H1 (cell line): ENCODE data around the gene BABAM2. TPM values are rescaled to one million over a fixed set of nuclear protein-coding genes. Genes with fewer than 3 reads are reported as not detected.

ENCODE experiments used
- CTCF ChIA-PET: fragments of 300-600 bp; sonication (Branson Sonifier 250); formaldehyde crosslinking; loops from one replicate; lab custom pipeline; 2021; ENCODE audit not compliant: partially characterized antibody; lab: Charles Lee
- POLR2A ChIA-PET: fragments of 300-600 bp; sonication (Branson Sonifier 250); formaldehyde crosslinking; loops from one replicate; lab custom pipeline; 2021; ENCODE audit warnings: inconsistent platforms; ENCODE audit not compliant: partially characterized antibody; lab: Charles Lee
- DNase-seq, 2 experiments: peaks; one replicate each; pipeline versions ENCODE4 v3.0.0 to v3.0.0-alpha.2; 2010 to 2022; ENCODE audit warnings: low spot score in 2 of 2, low read depth in 1 of 2, mixed read lengths in 1 of 2
- FAIRE-seq: peaks from 2 replicates; lab custom pipeline; 2011; peaks lifted over from hg19 to GRCh38; lab: Jason Lieb, UNC
- H2AFZ ChIP-seq: 2 replicates; pipeline ENCODE4 v1.8.1; 2012; ENCODE audit warnings: low read length, inconsistent platforms
- H2AK5ac ChIP-seq: 2 replicates; pipeline ENCODE4 v1.6.1; 2013; ENCODE audit warnings: low read depth, low read length
- H2BK120ac ChIP-seq: replicated peaks from 2 replicates; pipeline ENCODE3; 2013; ENCODE audit warnings: low read depth, low read length, inconsistent platforms
- H2BK12ac ChIP-seq: 2 replicates; pipeline ENCODE4 v1.6.1; 2013; ENCODE audit warnings: low read depth, low read length
- H2BK15ac ChIP-seq: 2 replicates; pipeline ENCODE4 v1.6.1; 2013; ENCODE audit warnings: low read length
- H2BK20ac ChIP-seq: 2 replicates; pipeline ENCODE4 v1.6.1; 2013; ENCODE audit warnings: low read length
- H2BK5ac ChIP-seq: 2 replicates; pipeline ENCODE4 v1.6.1; 2013; ENCODE audit warnings: low read depth, low read length
- H3K14ac ChIP-seq: 2 replicates; pipeline ENCODE4 v1.6.1; 2013; ENCODE audit warnings: inconsistent platforms; ENCODE audit not compliant: insufficient read length
- H3K18ac ChIP-seq: 2 replicates; pipeline ENCODE4 v1.6.1; 2013; ENCODE audit warnings: low read length; ENCODE audit errors: extremely low read depth
- H3K23ac ChIP-seq: 2 replicates; pipeline ENCODE4 v1.6.1; 2013; ENCODE audit warnings: inconsistent platforms; ENCODE audit not compliant: insufficient read length
- H3K23me2 ChIP-seq: 2 replicates; pipeline ENCODE4 v1.6.1; 2013; ENCODE audit warnings: low read depth, low read length
- H3K27ac ChIP-seq: 2 replicates; pipeline ENCODE4 v1.6.1; 2011; ENCODE audit warnings: low read depth, low read length, inconsistent platforms
- H3K27me3 ChIP-seq, 4 experiments: replicated peaks in 1 of 4; 1 replicate in 1 of 4; 2 replicates in 3 of 4; pipeline versions ENCODE4 v1.6.1 to v1.8.1; 2011 to 2013; ENCODE audit warnings: low read length in 3 of 4, mild to moderate bottlenecking in 3 of 4, inconsistent platforms in 2 of 4, mixed read lengths in 2 of 4, moderate library complexity in 1 of 4; ENCODE audit not compliant: control insufficient read depth in 3 of 4, insufficient read depth in 3 of 4; ENCODE audit errors: extremely low read depth in 1 of 4
- H3K36me3 ChIP-seq, 4 experiments: 2 replicates each; pipeline versions ENCODE4 v1.6.1 to v1.8.1; 2011 to 2013; ENCODE audit warnings: mild to moderate bottlenecking in 4 of 4, low read length in 3 of 4, moderate library complexity in 2 of 4, control low read depth in 1 of 4, inconsistent platforms in 1 of 4; ENCODE audit not compliant: insufficient read depth in 4 of 4, control insufficient read depth in 2 of 4
- H3K4ac ChIP-seq: replicated peaks from 2 replicates; pipeline ENCODE3; 2013; ENCODE audit warnings: low read length, low read depth, mixed read lengths, inconsistent platforms; ENCODE audit not compliant: insufficient read length
- H3K4me1 ChIP-seq, 4 experiments: replicated peaks in 1 of 4; 1 replicate in 1 of 4; 2 replicates in 3 of 4; pipeline versions ENCODE4 v1.6.1 to v1.8.1; 2011 to 2013; ENCODE audit warnings: low read length in 3 of 4, inconsistent platforms in 2 of 4, mixed read lengths in 1 of 4; ENCODE audit not compliant: insufficient read depth in 4 of 4, control insufficient read depth in 3 of 4
- H3K4me2 ChIP-seq, 2 experiments: 2 replicates each; pipeline versions ENCODE4 v1.6.1 to v1.8.1; 2011 to 2013; ENCODE audit warnings: low read depth in 2 of 2, low read length in 2 of 2, control low read depth in 1 of 2, inconsistent platforms in 1 of 2, mild to moderate bottlenecking in 1 of 2; ENCODE audit not compliant: insufficient read depth in 1 of 2
- H3K4me3 ChIP-seq, 4 experiments: fragments of 200-600, 300-600 bp in 1 of 4; sonication (generic), shearing (Covaris generic), sonication (Bioruptor Twin) in 1 of 4; 2 replicates each; pipeline versions ENCODE4 v1.5.1 to v1.8.1; 2011 to 2016; ENCODE audit warnings: low read length in 4 of 4, low read depth in 3 of 4, control low read depth in 2 of 4, inconsistent platforms in 2 of 4, mild to moderate bottlenecking in 2 of 4, mixed read lengths in 1 of 4, moderate library complexity in 1 of 4; ENCODE audit not compliant: insufficient read depth in 2 of 4; ENCODE audit errors: extremely low read depth in 1 of 4
- H3K56ac ChIP-seq: replicated peaks from 2 replicates; pipeline ENCODE3; 2013; ENCODE audit warnings: low read depth, mild to moderate bottlenecking, mixed read lengths, low read length, inconsistent platforms; ENCODE audit not compliant: insufficient read length
- H3K79me1 ChIP-seq: 2 replicates; pipeline ENCODE4 v1.6.1; 2013; ENCODE audit warnings: low read depth, low read length, control low read depth
- H3K79me2 ChIP-seq, 2 experiments: 2 replicates each; pipeline versions ENCODE4 v1.6.1 to v1.8.1; 2012 to 2013; ENCODE audit warnings: low read length in 2 of 2, mild to moderate bottlenecking in 2 of 2, inconsistent platforms in 1 of 2; ENCODE audit not compliant: insufficient read depth in 2 of 2, control insufficient read depth in 1 of 2
- H3K9ac ChIP-seq, 4 experiments: replicated peaks in 1 of 4; 1 replicate in 1 of 4; 2 replicates in 3 of 4; pipeline versions ENCODE4 v1.6.1 to v1.8.1; 2011 to 2013; ENCODE audit warnings: low read depth in 3 of 4, low read length in 3 of 4, control low read depth in 2 of 4, mild to moderate bottlenecking in 2 of 4, moderate library complexity in 2 of 4, inconsistent platforms in 1 of 4; ENCODE audit errors: extremely low read depth in 1 of 4
- H3K9me3 ChIP-seq, 2 experiments: 2 replicates each; pipeline versions ENCODE4 v1.6.1 to v1.8.1; 2012 to 2013; ENCODE audit warnings: mild to moderate bottlenecking in 2 of 2, moderate library complexity in 2 of 2, control low read depth in 1 of 2, inconsistent platforms in 1 of 2, low read depth in 1 of 2, low read length in 1 of 2, mixed read lengths in 1 of 2; ENCODE audit not compliant: insufficient read depth in 2 of 2
- H4K20me1 ChIP-seq, 2 experiments: replicated peaks in 1 of 2; 2 replicates each; pipeline versions ENCODE3 to v1.8.1; 2011 to 2013; ENCODE audit warnings: inconsistent platforms in 2 of 2, low read length in 2 of 2, mild to moderate bottlenecking in 1 of 2; ENCODE audit not compliant: insufficient read depth in 2 of 2, control insufficient read depth in 1 of 2
- H4K5ac ChIP-seq: 2 replicates; pipeline ENCODE4 v1.6.1; 2013; ENCODE audit warnings: low read length, low read depth, mixed read lengths, inconsistent platforms; ENCODE audit not compliant: insufficient read length
- H4K8ac ChIP-seq: 2 replicates; pipeline ENCODE4 v1.8.0; 2013; ENCODE audit warnings: mild to moderate bottlenecking, moderate library complexity, low read length, inconsistent platforms; ENCODE audit not compliant: insufficient read depth; ENCODE audit errors: extremely low read depth
- H4K91ac ChIP-seq: replicated peaks from 2 replicates; pipeline ENCODE3; 2013; ENCODE audit warnings: low read length, mixed read lengths, inconsistent platforms; ENCODE audit not compliant: insufficient read length
- ATF3 ChIP-seq: IDR thresholded peaks from 2 replicates; pipeline ENCODE4 v1.6.1; 2011; ENCODE audit warnings: low read depth, mild to moderate bottlenecking, low read length; ENCODE audit not compliant: insufficient read depth
- BCL11A ChIP-seq, 2 experiments: IDR thresholded peaks; one replicate each; pipeline ENCODE4 v1.6.1; 2011; ENCODE audit warnings: low read depth in 2 of 2, low read length in 2 of 2, mild to moderate bottlenecking in 2 of 2
- CTCF ChIP-seq, 3 experiments: IDR thresholded peaks; 1 replicate in 2 of 3; 2 replicates in 1 of 3; pipeline versions ENCODE4 v1.5.1 to v1.6.1; 2011; ENCODE audit warnings: low read length in 3 of 3, mild to moderate bottlenecking in 3 of 3, inconsistent platforms in 2 of 3, low read depth in 1 of 3, moderate library complexity in 1 of 3; ENCODE audit not compliant: insufficient read depth in 1 of 3; ENCODE audit errors: control extremely low read depth in 1 of 3
- EGR1 ChIP-seq: IDR thresholded peaks from 2 replicates; pipeline ENCODE4 v1.6.1; 2011; ENCODE audit warnings: low read depth, low read length, borderline replicate concordance
- EP300 ChIP-seq, 2 experiments: IDR thresholded peaks; 1 replicate in 1 of 2; 2 replicates in 1 of 2; pipeline ENCODE4 v1.6.1; 2011 to 2012; ENCODE audit warnings: low read depth in 2 of 2, low read length in 2 of 2, mild to moderate bottlenecking in 2 of 2, borderline replicate concordance in 1 of 2, inconsistent platforms in 1 of 2, moderate library complexity in 1 of 2
- EZH2 ChIP-seq: fragments of 200-600 bp; sonication (generic); IDR thresholded peaks from 2 replicates; pipeline ENCODE4 v1.7.1; 2012; ENCODE audit warnings: low read depth, mild to moderate bottlenecking, moderate library complexity, low read length, inconsistent platforms; ENCODE audit not compliant: severe bottlenecking
- POLR2AphosphoS5 ChIP-seq: IDR thresholded peaks from 2 replicates; pipeline ENCODE4 v1.6.1; 2011; ENCODE audit warnings: low read depth, low read length
- TBP ChIP-seq: IDR thresholded peaks from 2 replicates; pipeline ENCODE4 v1.6.1; 2011; ENCODE audit warnings: low read depth, low read length, improper control_type of control experiment
- YY1 ChIP-seq: IDR thresholded peaks from 2 replicates; pipeline ENCODE4 v1.6.1; 2011; ENCODE audit warnings: low read depth, mild to moderate bottlenecking, low read length
- WGBS, 2 experiments: shearing (Covaris generic) in 1 of 2; methylation state at CpG; one replicate each; pipeline versions ENCODE4 v1.1.6 to v1.1.7; 2013 to 2015; ENCODE audit warnings: low lambda C conversion rate in 2 of 2, mixed read lengths in 2 of 2, inconsistent platforms in 1 of 2, low coverage in 1 of 2, missing lambda C conversion rate in 1 of 2; ENCODE audit not compliant: insufficient replicate concordance in 2 of 2, insufficient coverage in 1 of 2, insufficient read length in 1 of 2; ENCODE audit errors: extremely low coverage in 1 of 2, missing lambda C conversion rate in 1 of 2; 5-methylcytosine and 5-hydroxymethylcytosine counted together
- polyA plus RNA-seq, 7 experiments: library from polyadenylated mRNA; depleted of rRNA in 3 of 7; stranded (reverse) in 5 of 7; unstranded in 2 of 7; fragments of >200 nt in 5 of 7; fragments of 200-250 nt in 2 of 7; gene quantifications; 1 replicate in 5 of 7; 2 replicates in 1 of 7; 4 replicates in 1 of 7; pipeline versions ENCODE4 v1.2.1 to v1.2.3, GENCODE V29; 2011 to 2013; ENCODE audit warnings: missing spikeins in 2 of 7, mixed read lengths in 2 of 7
- total RNA-seq: library from RNA; stranded (reverse); fragmentation: NEBNext Ultra II Directional; extraction: Animal tissue kit (Norgen Biotek cat#: 25700); gene quantifications from 2 replicates; pipeline ENCODE4 v1.2.1, GENCODE V29; 2021

Gene BABAM2
- total and polyA plus RNA-seq, 2 of the 8 experiments (the other 6 are each of a cell fraction or from before 2014, with no cell fraction given) = 15.8 to 20.9 TPM

GRCh38 chr2:28128281-28128950, 237.9 kb downstream of the BABAM2 start:
- H3K4me1 ChIP-seq = no peaks in the 10 kb centered on the region
- no peaks in the 10 kb centered on the region for H3K79me2 ChIP-seq
- DNase-seq (no peak), FAIRE-seq (no peak)
- no peak overlapping the region for H4K91ac ChIP-seq
- H3K4ac ChIP-seq = no peak overlapping the region
- H4K5ac ChIP-seq = no peak overlapping the region
- H3K9me3 ChIP-seq = no peaks in the 10 kb centered on the region
- no peak overlapping the region for H2BK15ac ChIP-seq
- H3K36me3 ChIP-seq = no peaks in the 10 kb centered on the region
- no peak overlapping the region for H3K14ac ChIP-seq
- H2BK20ac ChIP-seq = no peak overlapping the region
- no peak overlapping the region for H2AK5ac ChIP-seq
- 80% methylated on average over 2 of the region's 2 CpGs; no CpG with 5 or more reads in 1 of the 2 experiments for WGBS, 2 experiments
- no peak overlapping the region for H2BK5ac ChIP-seq
- no peaks in the 10 kb centered on the region for H3K79me1 ChIP-seq
- H3K18ac ChIP-seq = no peak overlapping the region
- no peak overlapping the region for H2AFZ ChIP-seq
- H4K20me1 ChIP-seq = no peaks in the 10 kb centered on the region
- POLR2A ChIA-PET = no interaction called here
- no peak overlapping the region for H3K4me2 ChIP-seq
- H3K4me3 ChIP-seq = no peak overlapping the region
- CTCF ChIA-PET = interaction anchor here (2.3 kb wide), 1 partner anchor 405 kb away, joined by 5 read pairs; no protein-coding TSS in a partner anchor
- H3K56ac ChIP-seq = no peak overlapping the region
- no peak overlapping the region for H3K23ac ChIP-seq
- no peak overlapping the region for H3K27ac ChIP-seq
- no peak overlapping the region for H3K9ac ChIP-seq
- H3K23me2 ChIP-seq = no peaks in the 10 kb centered on the region
- H4K8ac ChIP-seq = no peak overlapping the region
- no peaks in the 10 kb centered on the region for H3K27me3 ChIP-seq
- H2BK12ac ChIP-seq = no peak overlapping the region
- no peak overlapping the region for H2BK120ac ChIP-seq
- TF ChIP-seq BCL11A (IDR thresholded peaks at IDR 0.05; ENCODE audit: low read depth in 2 of 2, low read length in 2 of 2) = no peak
- no peak for TF ChIP-seq EP300 (IDR thresholded peaks at IDR 0.05; ENCODE audit: borderline replicate concordance in 1 of 2, low read depth in 2 of 2, low read length in 2 of 2)
- TF ChIP-seq YY1 = no peak
- TF ChIP-seq CTCF (IDR thresholded peaks at IDR 0.05; ENCODE audit: control extremely low read depth in 1 of 3, insufficient read depth in 1 of 3, low read depth in 1 of 3, low read length in 3 of 3) = no peak
- TF ChIP-seq POLR2AphosphoS5 = no peak
- no peak for TF ChIP-seq ATF3
- TF ChIP-seq EZH2 = no peak
- no peak for TF ChIP-seq EGR1
- TF ChIP-seq TBP = no peak
